ENCODE measurements around the gene ZNF117.
"Not testable (repeated sequence)": the region's sequence is repeated elsewhere in the genome, so short reads cannot be mapped to it uniquely, and the experiment has no call there.

ZNF117 gene

DNA sequence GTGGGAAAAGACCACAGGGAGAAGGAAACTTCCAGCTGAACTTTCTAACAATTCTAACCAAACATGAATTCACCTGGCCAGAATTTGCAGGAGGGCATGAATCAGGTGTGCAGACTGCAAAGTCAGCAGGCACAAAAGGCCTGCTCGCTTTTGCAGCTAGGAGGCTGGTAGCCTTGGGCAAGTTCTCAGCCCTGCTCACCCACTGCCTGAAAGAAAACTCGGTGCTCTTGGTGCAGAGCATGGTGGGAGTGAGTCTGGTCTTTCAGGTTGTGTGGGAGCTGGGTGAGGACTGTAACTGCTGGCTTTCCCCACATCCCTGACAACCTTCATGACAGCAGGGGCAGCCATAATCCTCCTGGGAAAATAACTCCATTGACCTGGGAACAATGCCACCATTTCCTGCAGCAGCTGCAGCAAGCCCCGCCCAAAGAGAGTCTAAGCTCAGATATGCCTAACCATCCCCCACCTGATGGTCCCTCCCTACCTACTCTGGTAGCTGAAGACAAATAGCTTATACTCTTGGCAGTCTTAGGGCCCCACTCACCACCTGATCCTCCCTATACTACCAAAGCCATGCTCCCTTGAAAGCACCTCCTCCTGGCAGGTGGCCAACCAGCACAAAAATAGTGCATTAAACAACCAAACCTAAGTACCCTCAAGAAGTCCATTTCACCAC, 31.6 kb downstream of the ZNF117 start:
- no peak for DNase-seq (ENCODE audit: low spot score in 2 of 2)

GRCh38 chr7:64951250-64951848, 39.5 kb downstream of the ZNF117 start:
- H3K36me3 Mint-ChIP-seq, result peaks cover 2% of the 10 kb centered on the region
- DNase-seq (ENCODE audit: low spot score in 2 of 2) (peak in 1 of 2 donors; percentile 48), ATAC-seq (ENCODE audit: low read depth) (peak; percentile 57)
- peaks cover 9% of the 10 kb centered on the region for H3K4me1 Mint-ChIP-seq
- H3K9me3 Mint-ChIP-seq, result no peaks in the 10 kb centered on the region
- no peak overlapping the region for H3K4me3 Mint-ChIP-seq
- H3K27ac Mint-ChIP-seq, result no peak overlapping the region
- peaks cover 16% of the 10 kb centered on the region for H3K27me3 Mint-ChIP-seq

More for the DNA sequence above, 31.6 kb downstream of the ZNF117 start:
- H3K9me3 Mint-ChIP-seq, result peaks cover 16% of the 10 kb centered on the region
- H3K36me3 Mint-ChIP-seq, result peaks cover 6% of the 10 kb centered on the region
- H3K27me3 Mint-ChIP-seq, result no peaks in the 10 kb centered on the region
- no peak overlapping the region for H3K4me3 Mint-ChIP-seq
- no peaks in the 10 kb centered on the region for H3K4me1 Mint-ChIP-seq
- no peak overlapping the region for H3K27ac Mint-ChIP-seq
- ATAC-seq (ENCODE audit: low read depth), result no peak

DNA sequence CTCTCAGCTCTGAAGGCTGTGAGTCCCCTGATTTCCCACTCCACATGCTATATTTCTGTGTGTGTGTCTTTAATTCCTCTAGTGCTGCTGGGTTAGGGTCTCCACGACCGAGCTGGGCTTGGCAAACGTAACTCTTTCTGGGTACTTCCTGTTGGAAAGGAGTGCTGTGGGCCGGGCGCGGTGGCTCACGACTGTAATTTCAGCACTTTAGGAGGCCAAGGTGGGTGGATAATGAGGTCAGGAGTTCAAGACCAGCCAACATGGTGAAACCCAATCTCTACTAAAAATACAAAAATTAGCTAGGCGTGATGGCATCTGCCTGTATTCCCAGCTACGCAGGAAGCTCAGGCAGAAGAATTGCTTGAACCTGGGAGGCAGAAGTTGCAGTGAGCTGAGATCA, 40.2 kb downstream of the ZNF117 start:
- ATAC-seq (ENCODE audit: low read depth); H3K27ac Mint-ChIP-seq; DNase-seq (ENCODE audit: low spot score in 2 of 2); H3K4me1 Mint-ChIP-seq; H3K4me3 Mint-ChIP-seq; H3K9me3 Mint-ChIP-seq; H3K36me3 Mint-ChIP-seq: not testable (repeated sequence)
- H3K27me3 Mint-ChIP-seq, result peaks cover 22% of the 10 kb centered on the region

DNA sequence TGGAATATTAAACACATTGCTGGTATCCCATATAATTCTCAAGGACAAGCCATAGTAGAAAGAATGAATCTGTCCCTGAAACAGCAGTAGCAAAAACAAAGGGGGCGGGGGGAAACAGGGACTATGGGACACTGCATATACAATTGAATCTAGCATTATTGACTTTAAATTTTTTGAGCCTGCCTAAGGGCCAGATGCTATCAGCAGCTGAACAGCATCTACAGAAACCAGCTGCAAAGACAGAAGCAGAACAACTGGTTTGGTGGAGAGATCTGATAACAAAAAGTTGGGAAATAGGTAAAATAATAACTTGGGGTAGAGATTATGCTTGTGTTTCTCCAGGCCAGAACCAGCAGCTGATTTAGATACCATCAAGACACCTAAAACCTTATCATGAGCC, 42.1 kb downstream of the ZNF117 start:
- H3K36me3 Mint-ChIP-seq; H3K27ac Mint-ChIP-seq; H3K4me3 Mint-ChIP-seq; H3K4me1 Mint-ChIP-seq; ATAC-seq (ENCODE audit: low read depth); H3K9me3 Mint-ChIP-seq; DNase-seq (ENCODE audit: low spot score in 2 of 2): not testable (repeated sequence)
- peaks cover 26% of the 10 kb centered on the region for H3K27me3 Mint-ChIP-seq

GRCh38 chr7:64947252-64948000, 43.4 kb downstream of the ZNF117 start:
- no peak for ATAC-seq (ENCODE audit: low read depth)
- no peak overlapping the region for H3K27ac Mint-ChIP-seq
- peaks cover 26% of the 10 kb centered on the region for H3K27me3 Mint-ChIP-seq
- H3K9me3 Mint-ChIP-seq, result no peaks in the 10 kb centered on the region
- DNase-seq (ENCODE audit: low spot score in 2 of 2), result no peak
- no peaks in the 10 kb centered on the region for H3K36me3 Mint-ChIP-seq
- peak overlapping the region; percentile 58 for H3K4me3 Mint-ChIP-seq
- H3K4me1 Mint-ChIP-seq, result peaks cover 9% of the 10 kb centered on the region

DNA sequence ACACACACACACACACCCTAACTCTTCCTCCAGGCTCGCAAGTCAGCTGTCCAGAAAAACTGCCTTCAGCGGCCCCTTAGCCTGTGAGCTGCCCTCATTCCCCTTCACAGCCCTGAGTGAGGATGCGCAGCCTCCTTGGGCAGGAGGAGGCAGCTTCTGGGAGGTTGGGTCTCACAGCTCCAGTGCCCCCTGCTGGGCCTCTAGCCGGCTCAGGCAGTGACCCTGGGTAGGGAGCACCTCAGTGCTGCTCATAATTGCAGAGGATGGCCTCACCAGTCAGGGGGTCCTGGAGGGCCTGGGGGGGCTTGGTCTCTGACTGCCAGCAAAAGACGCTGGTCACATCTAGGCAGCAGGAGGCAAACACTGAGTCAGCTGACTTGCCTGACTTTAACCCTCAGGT, 44.1 kb downstream of the ZNF117 start:
- H3K4me1 Mint-ChIP-seq, result peaks cover 9% of the 10 kb centered on the region
- no peaks in the 10 kb centered on the region for H3K9me3 Mint-ChIP-seq
- no peaks in the 10 kb centered on the region for H3K36me3 Mint-ChIP-seq
- H3K27ac Mint-ChIP-seq, result no peak overlapping the region
- ATAC-seq (ENCODE audit: low read depth) (no peak), DNase-seq (ENCODE audit: low spot score in 2 of 2) (no peak)
- no peak overlapping the region for H3K4me3 Mint-ChIP-seq
- peaks cover 26% of the 10 kb centered on the region for H3K27me3 Mint-ChIP-seq

GRCh38 chr7:64945503-64946175, 45.2 kb downstream of the ZNF117 start:
- H3K27me3 Mint-ChIP-seq, result peaks cover 26% of the 10 kb centered on the region

GRCh38 chr7:64944667-64945502, 46.0 kb downstream of the ZNF117 start:
- H3K4me3 Mint-ChIP-seq; H3K27ac Mint-ChIP-seq; H3K36me3 Mint-ChIP-seq; H3K9me3 Mint-ChIP-seq; DNase-seq (ENCODE audit: low spot score in 2 of 2); H3K4me1 Mint-ChIP-seq; ATAC-seq (ENCODE audit: low read depth): not testable (repeated sequence)
- H3K27me3 Mint-ChIP-seq, result peaks cover 26% of the 10 kb centered on the region

More at GRCh38 chr7:64945503-64946175, 45.2 kb downstream of the ZNF117 start:
- Mint-ChIP-seq H3K36me3 (no peaks in the 10 kb centered on the region), H3K9me3 (no peaks in the 10 kb centered on the region), H3K4me3 (no peak overlapping the region), H3K27ac (no peak overlapping the region), H3K4me1 (peaks cover 3% of the 10 kb centered on the region)
- no peak for DNase-seq (ENCODE audit: low spot score in 2 of 2)
- no peak for ATAC-seq (ENCODE audit: low read depth)

- not testable (repeated sequence) for H3K4me1 Mint-ChIP-seq; DNase-seq (ENCODE audit: low spot score in 2 of 2); H3K9me3 Mint-ChIP-seq; H3K36me3 Mint-ChIP-seq; H3K27me3 Mint-ChIP-seq; H3K4me3 Mint-ChIP-seq; ATAC-seq (ENCODE audit: low read depth); H3K27ac Mint-ChIP-seq
Measured at GRCh38 chr7:64940021-64940420, 50.8 kb downstream of the ZNF117 start.

DNA sequence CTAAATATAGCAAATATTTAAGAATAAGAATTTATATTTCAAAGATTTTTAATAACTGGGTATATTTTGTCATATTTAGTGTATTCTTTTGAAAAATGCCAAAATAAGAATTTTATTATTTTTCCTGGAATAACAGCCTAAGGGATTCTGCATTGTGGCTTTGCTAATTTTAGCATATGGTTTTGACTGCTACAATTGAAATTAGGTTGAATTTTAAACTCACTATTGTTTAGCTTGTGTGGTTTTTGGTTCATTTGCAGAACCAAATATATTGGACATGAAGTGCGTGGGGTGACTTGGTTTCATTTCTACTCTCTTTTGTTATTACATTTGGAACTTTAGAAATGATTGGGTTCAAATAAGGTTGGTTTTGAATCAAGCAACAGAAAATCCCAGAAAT, 52.3 kb downstream of the ZNF117 start:
- no peaks in the 10 kb centered on the region for H3K27me3 Mint-ChIP-seq
- no peak for ATAC-seq (ENCODE audit: low read depth)
- no peaks in the 10 kb centered on the region for H3K4me1 Mint-ChIP-seq

GRCh38 chr7:64934478-64934877, 56.4 kb downstream of the ZNF117 start:
- no peak overlapping the region for H3K27ac Mint-ChIP-seq
- ATAC-seq (ENCODE audit: low read depth), result no peak
- no peak overlapping the region for H3K4me3 Mint-ChIP-seq
- no peaks in the 10 kb centered on the region for H3K27me3 Mint-ChIP-seq
- DNase-seq (ENCODE audit: low spot score in 2 of 2), result no peak
- peaks cover 4% of the 10 kb centered on the region for H3K36me3 Mint-ChIP-seq
- H3K9me3 Mint-ChIP-seq, result no peaks in the 10 kb centered on the region
- H3K4me1 Mint-ChIP-seq, result no peaks in the 10 kb centered on the region

More for the DNA sequence above, 52.3 kb downstream of the ZNF117 start:
- no peak for DNase-seq (ENCODE audit: low spot score in 2 of 2)
- no peaks in the 10 kb centered on the region for H3K9me3 Mint-ChIP-seq
- H3K36me3 Mint-ChIP-seq, result peaks cover 2% of the 10 kb centered on the region
- H3K27ac Mint-ChIP-seq, result no peak overlapping the region
- H3K4me3 Mint-ChIP-seq, result no peak overlapping the region

DNA sequence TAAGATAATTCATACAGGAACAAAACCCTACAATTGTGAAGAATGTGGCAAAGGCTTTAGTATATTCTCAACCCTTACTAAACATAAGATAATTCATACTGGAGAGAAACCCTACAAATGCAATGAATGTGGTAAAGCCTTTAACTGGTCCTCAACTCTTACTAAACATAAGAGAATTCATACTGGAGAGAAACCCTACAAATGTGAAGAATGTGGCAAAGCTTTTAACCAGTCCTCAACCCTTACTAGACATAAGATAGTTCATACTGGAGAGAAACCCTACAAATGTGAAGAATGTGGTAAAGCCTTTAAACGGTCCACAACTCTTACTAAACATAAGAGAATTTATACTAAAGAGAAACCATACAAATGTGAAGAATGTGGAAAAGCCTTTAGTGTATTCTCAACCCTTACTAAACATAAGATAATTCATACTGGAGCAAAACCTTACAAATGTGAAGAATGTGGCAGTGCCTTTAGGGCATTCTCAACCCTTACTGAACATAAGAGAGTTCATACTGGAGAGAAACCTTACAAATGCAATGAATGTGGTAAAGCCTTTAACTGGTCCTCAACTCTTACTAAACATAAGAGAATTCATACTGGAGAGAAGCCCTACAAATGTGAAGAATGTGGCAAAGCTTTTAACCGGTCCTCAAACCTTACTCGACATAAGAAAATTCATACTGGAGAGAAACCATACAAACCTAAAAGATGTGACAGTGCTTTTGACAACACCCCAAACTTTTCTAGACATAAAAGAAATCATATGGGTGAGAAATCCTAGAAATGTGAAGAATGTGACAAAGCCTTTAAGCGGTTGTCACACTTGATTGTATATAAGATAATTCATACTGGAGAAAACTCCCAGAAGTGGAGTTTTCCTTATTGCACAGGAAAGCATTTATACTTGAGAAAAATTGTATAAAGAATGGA, 62.3 kb downstream of the ZNF117 start:
- H3K36me3 Mint-ChIP-seq, result peaks cover 53% of the 10 kb centered on the region
- peaks cover 13% of the 10 kb centered on the region for H3K9me3 Mint-ChIP-seq

More for the DNA sequence above, 62.3 kb downstream of the ZNF117 start:
- not testable (repeated sequence) for ATAC-seq (ENCODE audit: low read depth); H3K27me3 Mint-ChIP-seq; DNase-seq (ENCODE audit: low spot score in 2 of 2); H3K27ac Mint-ChIP-seq; H3K4me3 Mint-ChIP-seq; H3K4me1 Mint-ChIP-seq

Data from memory B cell (primary cell).